Measurements from ENCODE around the gene LYSMD4. TPM values are rescaled to one million over a fixed set of nuclear protein-coding genes. Genes with fewer than 3 reads are reported as not detected.

Gene LYSMD4
- total RNA-seq, 1 experiment from 2014 or later: 15.9 TPM

GRCh38 chr15:99703603-99704443, 29.4 kb downstream of the LYSMD4 start:
- CTCF ChIA-PET: interaction anchor here (0.6 to 2.1 kb wide), 18 partner anchors 10 to 898 kb away, joined by 3 to 38 read pairs (median 5); partner anchors contain the start of genes ASB7, LINS1, LRRC28 and LYSMD4
- peak in 1 of 2 experiments; percentile 46 for DNase-seq
- Mint-ChIP-seq H3K4me1 (ENCODE audit: low read depth, unreplicated experiment) (peaks cover 12% of the 10 kb centered on the region), H3K4me3 (ENCODE audit: unreplicated experiment) (no peak overlapping the region), H3K27ac (ENCODE audit: unreplicated experiment) (no peak overlapping the region), H3K36me3 (ENCODE audit: insufficient read depth, unreplicated experiment) (no peaks in the 10 kb centered on the region), H3K27me3 (ENCODE audit: insufficient read depth, unreplicated experiment) (no peaks in the 10 kb centered on the region), H3K9me3 (ENCODE audit: unreplicated experiment) (no peaks in the 10 kb centered on the region)
- no peaks in the 10 kb centered on the region for H3K36me3 ChIP-seq (ENCODE audit: control insufficient read depth, insufficient read depth, low read length)
- no peaks in the 10 kb centered on the region for H3K9me3 ChIP-seq
- H3K4me3 ChIP-seq (ENCODE audit: low read depth, low read length): no peak overlapping the region
- peaks cover 3% of the 10 kb centered on the region; the same call in 1 of the 2 replicates for H3K4me1 ChIP-seq
- no peaks in the 10 kb centered on the region for H3K27me3 ChIP-seq (replicated peaks; ENCODE audit: control insufficient read depth, insufficient read depth, low read length)
- BruUV-seq (replicated peaks): no TSS peak
- POLR2A ChIA-PET: interaction anchor here (1.0 to 1.1 kb wide), 2 partner anchors 29 to 137 kb away, joined by 4 to 7 read pairs; partner anchors contain the start of gene LYSMD4
- intact Hi-C loops (cut with micrococcal nuclease; ENCODE audit: unreplicated experiment): loop anchor here (1.0 to 5.0 kb wide), 7 partner anchors 51 to 431 kb away; partner anchors contain the start of gene MEF2A
- TF ChIP-seq CTCF (IDR thresholded peaks at IDR 0.05; ENCODE audit: insufficient read depth in 1 of 2, low read depth in 1 of 2, low read length in 1 of 2, severe bottlenecking in 1 of 2, unreplicated experiment in 1 of 2): peak; percentile 6 to 10

- no peaks in the 10 kb centered on the region for H3K9me3 Mint-ChIP-seq (ENCODE audit: unreplicated experiment)
Measured at GRCh38 chr15:99702895-99703602, 30.2 kb downstream of the LYSMD4 start.

More at GRCh38 chr15:99702895-99703602, 30.2 kb downstream of the LYSMD4 start:
- Mint-ChIP-seq H3K4me3 (ENCODE audit: unreplicated experiment) (no peak overlapping the region), H3K4me1 (ENCODE audit: low read depth, unreplicated experiment) (peaks cover 12% of the 10 kb centered on the region), H3K27me3 (ENCODE audit: insufficient read depth, unreplicated experiment) (no peaks in the 10 kb centered on the region), H3K27ac (ENCODE audit: unreplicated experiment) (no peak overlapping the region), H3K36me3 (ENCODE audit: insufficient read depth, unreplicated experiment) (no peaks in the 10 kb centered on the region)
- intact Hi-C loops (cut with micrococcal nuclease; ENCODE audit: unreplicated experiment): loop anchor here (5.0 kb wide), 2 partner anchors 136 to 196 kb away; partner anchors contain the start of gene MEF2A
- Histone ChIP-seq H3K4me3 (ENCODE audit: low read depth, low read length) (no peak overlapping the region), H3K27me3 (replicated peaks; ENCODE audit: control insufficient read depth, insufficient read depth, low read length) (no peaks in the 10 kb centered on the region), H3K36me3 (ENCODE audit: control insufficient read depth, insufficient read depth, low read length) (no peaks in the 10 kb centered on the region), H3K4me1 (peaks cover 3% of the 10 kb centered on the region; the same call in 1 of the 2 replicates), H3K9me3 (no peaks in the 10 kb centered on the region)
- no TSS peak for BruUV-seq (replicated peaks)
- ChIA-PET CTCF (interaction anchor here (0.6 to 2.1 kb wide), 4 partner anchors 12 to 430 kb away, joined by 4 to 38 read pairs (median 18); partner anchors contain the start of gene LYSMD4), POLR2A (no interaction called here)
- TF ChIP-seq CTCF (IDR thresholded peaks at IDR 0.05; ENCODE audit: insufficient read depth in 1 of 2, low read depth in 1 of 2, low read length in 1 of 2, severe bottlenecking in 1 of 2, unreplicated experiment in 1 of 2): no peak
- no peak for DNase-seq

Data from Caco-2 (cell line).